Neuronal stem cell (in vitro differentiated cells): ENCODE measurements around the gene MT1X.

Experiments
- DNase-seq: peaks from one replicate; pipeline ENCODE4 v3.0.0-alpha.2; 2013; ENCODE audit warnings: low spot score
- H2AFZ ChIP-seq: one replicate; pipeline ENCODE4 v1.6.1; 2013; ENCODE audit warnings: mild to moderate bottlenecking, low read length, inconsistent platforms
- H2AK5ac ChIP-seq: 2 replicates; pipeline ENCODE4 v1.6.1; 2013; ENCODE audit warnings: low read depth, mild to moderate bottlenecking, inconsistent platforms, low read length, moderate library complexity, mixed read lengths
- H2BK120ac ChIP-seq: 2 replicates; pipeline ENCODE4 v1.6.1; 2013; ENCODE audit warnings: low read depth, mild to moderate bottlenecking, inconsistent platforms, low read length, moderate library complexity, mixed read lengths
- H2BK12ac ChIP-seq: one replicate; pipeline ENCODE4 v1.6.1; 2013; ENCODE audit warnings: low read length, inconsistent platforms
- H2BK15ac ChIP-seq: 2 replicates; pipeline ENCODE4 v1.6.1; 2013; ENCODE audit warnings: mild to moderate bottlenecking, low read length, inconsistent platforms, mixed read lengths
- H2BK5ac ChIP-seq: one replicate; pipeline ENCODE4 v1.6.1; 2013; ENCODE audit warnings: inconsistent platforms, mild to moderate bottlenecking, low read length, moderate library complexity
- H3K14ac ChIP-seq: one replicate; pipeline ENCODE4 v1.6.1; 2013; ENCODE audit warnings: low read length, inconsistent platforms
- H3K18ac ChIP-seq: 2 replicates; pipeline ENCODE4 v1.6.1; 2013; ENCODE audit warnings: low read length, inconsistent platforms
- H3K23ac ChIP-seq: 2 replicates; pipeline ENCODE4 v1.6.1; 2013; ENCODE audit warnings: low read depth, mild to moderate bottlenecking, mixed read lengths, low read length, inconsistent platforms; ENCODE audit not compliant: poor library complexity
- H3K27ac ChIP-seq: replicated peaks from 3 replicates; pipeline ENCODE4 v1.5.1; 2013; ENCODE audit warnings: low read length, inconsistent platforms
- H3K27me3 ChIP-seq, 3 experiments: 2 replicates each; pipeline ENCODE4 v1.6.1; 2013; ENCODE audit warnings: low read length in 3 of 3, mild to moderate bottlenecking in 2 of 3, inconsistent platforms in 1 of 3, low read depth in 1 of 3, mixed read lengths in 1 of 3, moderate library complexity in 1 of 3; ENCODE audit not compliant: control insufficient read depth in 3 of 3, insufficient read depth in 3 of 3
- H3K36me3 ChIP-seq, 2 donors: replicated peaks in 1 of 2; 2 replicates each; pipeline ENCODE4 v1.6.1; 2013; ENCODE audit warnings: low read length in 2 of 2; ENCODE audit not compliant: control insufficient read depth in 2 of 2, insufficient read depth in 2 of 2
- H3K4ac ChIP-seq: 2 replicates; pipeline ENCODE4 v1.6.1; 2013; ENCODE audit warnings: inconsistent platforms, mild to moderate bottlenecking, low read length, moderate library complexity
- H3K4me1 ChIP-seq, 2 donors: 1 replicate in 1 of 2; 2 replicates in 1 of 2; pipeline ENCODE4 v1.6.1; 2013; ENCODE audit warnings: low read length in 2 of 2, low read depth in 1 of 2; ENCODE audit not compliant: control insufficient read depth in 2 of 2, insufficient read depth in 1 of 2
- H3K4me2 ChIP-seq: one replicate; pipeline ENCODE4 v1.6.1; 2013; ENCODE audit warnings: mild to moderate bottlenecking, low read length, inconsistent platforms; ENCODE audit not compliant: insufficient read depth, poor library complexity, severe bottlenecking
- H3K4me3 ChIP-seq, 2 donors: 2 replicates each; pipeline ENCODE4 v1.5.1; 2013; ENCODE audit warnings: low read length in 2 of 2, mild to moderate bottlenecking in 2 of 2, inconsistent platforms in 1 of 2, moderate library complexity in 1 of 2
- H3K79me1 ChIP-seq: one replicate; pipeline ENCODE4 v1.6.1; 2013; ENCODE audit warnings: low read depth, mild to moderate bottlenecking, inconsistent platforms, low read length, moderate library complexity
- H3K9ac ChIP-seq: one replicate; pipeline ENCODE4 v1.6.1; 2013; ENCODE audit warnings: mild to moderate bottlenecking, low read depth, low read length, inconsistent platforms; ENCODE audit not compliant: poor library complexity
- H3K9me3 ChIP-seq, 2 donors: replicated peaks in 1 of 2; 2 replicates each; pipeline versions ENCODE3 to v1.6.1; 2013; ENCODE audit warnings: low read length in 2 of 2, mild to moderate bottlenecking in 2 of 2, inconsistent platforms in 1 of 2, low read depth in 1 of 2, mixed read lengths in 1 of 2, moderate library complexity in 1 of 2; ENCODE audit not compliant: control insufficient read depth in 2 of 2, insufficient read depth in 1 of 2
- H4K8ac ChIP-seq: one replicate; pipeline ENCODE4 v1.6.1; 2013; ENCODE audit warnings: low read depth, mild to moderate bottlenecking, inconsistent platforms, low read length, moderate library complexity
- H4K91ac ChIP-seq: one replicate; pipeline ENCODE4 v1.6.1; 2013; ENCODE audit warnings: low read length, low read depth, mild to moderate bottlenecking, inconsistent platforms; ENCODE audit not compliant: poor library complexity
- WGBS, 2 donors: extraction: QIAGEN DNeasy Blood & Tissue Kit; methylation state at CpG; one replicate each; pipeline ENCODE4 v1.1.7; 2013; ENCODE audit warnings: missing lambda C conversion rate in 2 of 2, mixed read lengths in 1 of 2; ENCODE audit not compliant: insufficient read length in 2 of 2, insufficient replicate concordance in 1 of 2; ENCODE audit errors: extremely low coverage in 2 of 2; 5-methylcytosine and 5-hydroxymethylcytosine counted together

The MT1X gene

DNA sequence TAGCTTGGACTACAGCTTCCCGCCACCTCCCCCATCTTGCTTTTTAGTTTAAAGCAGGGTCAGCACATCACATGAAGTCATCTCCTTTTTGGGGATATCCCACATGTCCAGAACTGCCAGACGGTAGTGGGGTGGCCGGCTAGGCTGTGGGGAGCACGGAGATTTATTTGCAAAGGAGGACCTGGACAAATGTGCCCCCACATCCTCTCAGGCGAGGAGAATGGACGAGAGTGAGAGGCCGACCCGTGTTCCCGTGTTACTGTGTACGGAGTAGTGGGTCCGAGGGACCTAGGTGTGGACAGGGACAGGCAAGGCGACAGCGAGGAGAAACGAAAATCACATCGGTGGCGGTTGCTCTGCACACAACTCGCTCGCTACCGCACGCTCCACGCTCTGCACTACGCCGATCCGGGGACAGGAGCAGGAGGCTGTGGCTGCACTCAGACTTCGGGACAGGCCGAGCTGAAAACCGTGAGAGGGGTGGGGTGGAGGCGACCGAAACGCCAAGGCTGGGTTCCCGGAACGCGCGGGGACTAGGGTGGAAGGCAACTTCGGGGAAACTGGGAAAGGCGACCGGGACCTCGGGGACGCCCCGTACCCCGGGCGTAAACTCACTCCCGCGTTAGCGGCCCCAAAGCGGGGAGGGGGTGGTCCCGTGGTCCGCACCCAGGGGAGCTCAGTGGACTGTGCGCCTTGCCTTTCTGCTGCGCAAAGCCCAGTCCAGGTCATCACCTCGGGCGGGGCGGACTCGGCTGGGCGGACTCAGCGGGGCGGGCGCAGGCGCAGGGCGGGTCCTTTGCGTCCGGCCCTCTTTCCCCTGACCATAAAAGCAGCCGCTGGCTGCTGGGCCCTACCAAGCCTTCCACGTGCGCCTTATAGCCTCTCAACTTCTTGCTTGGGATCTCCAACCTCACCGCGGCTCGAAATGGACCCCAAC, 44.2 kb upstream of the MT1X start, which contains the start of gene MT1A:
MT1A (plus strand) TSS at position 853 of the 937 bp plus-strand sequence; CDS start at position 926, 73 bp downstream.
- Histone ChIP-seq H2BK12ac (no peak within 1 kb of the TSS), H3K4me2 (peak within 1 kb of the TSS; percentile 54), H4K8ac (no peak within 1 kb of the TSS), H3K27ac (no peak within 1 kb of the TSS), H3K36me3 (no peaks in the 10 kb centered on the region), H3K4me3 (peak within 1 kb of the TSS; percentile 18 to 72), H3K4me1 (peaks cover 1 to 3% of the 10 kb centered on the region in 2 donors), H3K9ac (peak within 1 kb of the TSS; percentile 57), H3K14ac (no peak within 1 kb of the TSS), H2BK15ac (no peak within 1 kb of the TSS), H4K91ac (no peak within 1 kb of the TSS), H2BK120ac (no peak within 1 kb of the TSS), H3K23ac (peak within 1 kb of the TSS; percentile 90), H3K4ac (no peak within 1 kb of the TSS), H3K27me3 (peaks cover 53 to 100% (median 98%) of the 10 kb centered on the region in 3 experiments), H2AK5ac (no peak within 1 kb of the TSS), H2AFZ (peak within 1 kb of the TSS; percentile 76), H3K79me1 (no peaks in the 10 kb centered on the region), H2BK5ac (no peak within 1 kb of the TSS), H3K9me3 (no peaks in the 10 kb centered on the region), H3K18ac (peak within 1 kb of the TSS; percentile 54)
- no peak for DNase-seq
- WGBS, 2 donors: no CpG with 5 or more reads among the region's 68 CpGs

GRCh38 chr16:56639045-56639444, 43.2 kb upstream of the MT1X start:
- Histone ChIP-seq H2BK15ac (no peak overlapping the region), H4K8ac (no peak overlapping the region), H2BK12ac (no peak overlapping the region), H3K79me1 (no peaks in the 10 kb centered on the region), H3K27me3 (peaks cover 57 to 100% (median 98%) of the 10 kb centered on the region in 3 experiments), H3K23ac (no peak overlapping the region), H2AFZ (no peak overlapping the region), H2BK120ac (no peak overlapping the region), H3K4me1 (peaks cover 1 to 3% of the 10 kb centered on the region in 2 donors), H4K91ac (no peak overlapping the region), H3K14ac (no peak overlapping the region), H3K36me3 (no peaks in the 10 kb centered on the region), H3K4ac (no peak overlapping the region), H3K27ac (no peak overlapping the region), H3K9ac (no peak overlapping the region), H3K4me3 (no peak overlapping the region), H3K18ac (no peak overlapping the region), H3K9me3 (peaks cover 0 to 2% of the 10 kb centered on the region in 2 donors), H2BK5ac (no peak overlapping the region), H3K4me2 (no peak overlapping the region), H2AK5ac (no peak overlapping the region)
- DNase-seq: no peak
- no CpG with 5 or more reads among the region's 1 CpG for WGBS, 2 donors

DNA sequence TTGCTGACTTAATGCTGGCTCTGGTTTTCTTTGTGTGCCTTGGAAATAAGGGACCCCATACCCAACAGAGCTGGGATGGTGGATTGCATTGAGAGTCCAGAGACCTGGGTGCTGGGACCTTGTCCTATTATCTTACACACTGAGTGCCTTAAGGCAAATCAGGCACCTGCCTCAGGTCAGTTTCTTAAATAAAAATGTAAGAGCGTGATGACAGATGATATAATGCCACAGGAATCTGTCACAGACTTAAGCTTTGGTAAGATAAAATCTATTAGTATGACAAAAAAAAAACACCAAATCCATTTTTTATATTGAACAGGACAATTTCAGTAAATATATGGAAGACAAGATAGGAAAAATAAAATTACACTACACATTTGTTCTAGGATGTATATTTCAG, 42.2 kb upstream of the MT1X start:
- Histone ChIP-seq H3K79me1 (no peaks in the 10 kb centered on the region), H3K4me3 (no peak overlapping the region), H3K4me1 (peaks cover 1 to 3% of the 10 kb centered on the region in 2 donors), H2BK12ac (no peak overlapping the region), H4K8ac (no peak overlapping the region), H2BK120ac (no peak overlapping the region), H3K9ac (no peak overlapping the region), H3K14ac (no peak overlapping the region), H2BK5ac (no peak overlapping the region), H2AK5ac (no peak overlapping the region), H2AFZ (no peak overlapping the region), H3K36me3 (no peaks in the 10 kb centered on the region), H3K27ac (no peak overlapping the region), H3K18ac (no peak overlapping the region), H3K23ac (no peak overlapping the region), H3K4ac (no peak overlapping the region), H3K9me3 (peaks cover 0 to 2% of the 10 kb centered on the region in 2 donors), H4K91ac (no peak overlapping the region), H3K4me2 (no peak overlapping the region), H3K27me3 (peaks cover 52 to 100% (median 98%) of the 10 kb centered on the region in 3 experiments), H2BK15ac (no peak overlapping the region)
- no peak for DNase-seq
- no CpG with 5 or more reads among the region's 1 CpG for WGBS, 2 donors

GRCh38 chr16:56641166-56641565, 41.1 kb upstream of the MT1X start:
- peaks cover 1 to 3% of the 10 kb centered on the region in 2 donors for H3K4me1 ChIP-seq
- no CpG with 5 or more reads among the region's 2 CpGs for WGBS, 2 donors
- no peak overlapping the region for H3K4ac ChIP-seq
- H3K4me3 ChIP-seq: no peak overlapping the region
- H2BK120ac ChIP-seq: no peak overlapping the region
- H4K91ac ChIP-seq: no peak overlapping the region
- no peak overlapping the region for H2BK5ac ChIP-seq
- no peak overlapping the region for H3K14ac ChIP-seq
- H2BK12ac ChIP-seq: no peak overlapping the region
- no peak overlapping the region for H3K18ac ChIP-seq
- H2BK15ac ChIP-seq: no peak overlapping the region
- no peak overlapping the region for H4K8ac ChIP-seq
- H3K27me3 ChIP-seq: peaks cover 44 to 100% (median 98%) of the 10 kb centered on the region in 3 experiments
- no peaks in the 10 kb centered on the region for H3K36me3 ChIP-seq
- DNase-seq: no peak
- H3K27ac ChIP-seq: no peak overlapping the region
- H3K9me3 ChIP-seq: peaks cover 0 to 2% of the 10 kb centered on the region in 2 donors
- H3K79me1 ChIP-seq: no peaks in the 10 kb centered on the region
- no peak overlapping the region for H2AFZ ChIP-seq
- H2AK5ac ChIP-seq: no peak overlapping the region
- H3K9ac ChIP-seq: no peak overlapping the region
- no peak overlapping the region for H3K23ac ChIP-seq
- H3K4me2 ChIP-seq: no peak overlapping the region
